Amniotic epithelial cell (primary cell): ENCODE measurements around the gene KCTD21.

ENCODE experiments used
- DNase-seq: peaks from one replicate; pipeline ENCODE4 v3.0.0-alpha.2; 2010; ENCODE audit warnings: low read depth

The KCTD21 gene

DNA sequence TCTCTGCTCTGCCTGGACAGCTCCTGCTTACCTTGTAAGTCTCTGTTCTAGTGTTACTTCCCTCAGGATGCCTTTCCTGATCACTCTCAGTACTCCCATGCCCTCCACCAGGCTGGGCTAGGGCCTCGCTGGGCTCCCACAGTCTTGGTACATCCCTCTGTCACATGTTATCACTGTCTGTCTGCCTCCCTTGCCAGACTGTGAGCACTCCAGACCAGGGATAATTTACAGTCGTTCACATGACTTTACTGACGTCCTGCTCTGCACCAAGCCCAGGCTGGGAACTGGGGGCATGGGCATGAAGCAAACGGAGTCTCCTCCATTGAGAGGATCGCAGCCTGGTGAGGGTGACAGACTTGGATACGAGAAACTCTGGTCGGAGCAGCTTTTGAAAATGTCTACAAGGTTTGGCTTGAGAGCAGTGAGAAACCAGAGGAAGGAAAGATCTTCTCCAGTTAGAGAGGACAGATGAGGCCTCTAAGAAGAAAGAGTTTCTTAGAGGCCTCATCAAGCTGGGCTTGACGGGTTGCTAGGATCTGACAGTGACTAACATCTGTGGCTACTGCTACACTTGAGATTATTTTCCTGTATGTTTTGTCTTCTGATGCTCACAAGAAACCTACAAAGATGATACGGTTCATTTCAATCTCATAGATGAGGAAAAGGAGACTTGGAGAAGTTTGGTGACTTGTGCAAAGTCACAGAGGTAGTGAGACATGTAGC, 12.8 kb upstream of the KCTD21 start:
- DNase-seq, result no peak

DNA sequence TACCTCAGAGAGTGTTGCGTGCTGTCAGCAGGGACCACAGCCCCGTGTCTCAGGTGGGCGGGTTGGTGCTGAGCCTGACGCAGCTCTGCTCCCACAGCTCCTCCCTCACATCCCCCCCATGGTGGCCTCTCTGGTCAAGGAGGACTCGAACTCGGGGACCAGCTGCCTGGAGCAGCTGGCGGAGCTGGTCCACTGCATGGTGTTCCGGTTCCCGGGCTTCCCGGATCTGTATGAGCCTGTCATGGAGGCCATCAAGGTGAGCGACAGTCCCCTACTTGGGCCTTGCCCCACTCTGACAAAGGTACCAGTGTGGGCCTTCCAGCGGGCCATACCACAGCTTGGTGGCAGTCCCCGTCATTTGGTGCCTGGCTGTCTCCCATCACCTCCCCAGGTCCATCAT, 12.1 kb upstream of the KCTD21 start:
- DNase-seq, result no peak

DNA sequence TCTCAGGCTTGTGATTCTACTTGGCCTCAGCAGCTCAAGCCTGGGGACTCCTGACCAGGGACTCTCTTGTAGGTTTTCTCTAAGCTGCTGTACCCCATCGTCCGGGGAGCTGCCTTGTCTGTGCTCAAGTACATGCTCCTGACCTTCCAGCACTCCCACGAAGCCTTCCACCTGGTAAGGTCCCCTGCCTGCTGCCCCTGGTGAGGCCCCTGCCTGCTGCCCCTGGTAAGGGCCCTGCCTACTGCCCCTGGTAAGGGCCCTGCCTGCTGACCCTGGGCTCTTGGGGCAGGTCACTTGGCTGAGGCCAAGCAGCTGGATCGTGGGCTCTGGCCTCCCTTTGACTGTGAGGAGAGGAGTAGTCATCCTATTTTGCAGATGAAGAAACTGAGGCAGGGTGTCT, 11.6 kb upstream of the KCTD21 start:
- no peak for DNase-seq

DNA sequence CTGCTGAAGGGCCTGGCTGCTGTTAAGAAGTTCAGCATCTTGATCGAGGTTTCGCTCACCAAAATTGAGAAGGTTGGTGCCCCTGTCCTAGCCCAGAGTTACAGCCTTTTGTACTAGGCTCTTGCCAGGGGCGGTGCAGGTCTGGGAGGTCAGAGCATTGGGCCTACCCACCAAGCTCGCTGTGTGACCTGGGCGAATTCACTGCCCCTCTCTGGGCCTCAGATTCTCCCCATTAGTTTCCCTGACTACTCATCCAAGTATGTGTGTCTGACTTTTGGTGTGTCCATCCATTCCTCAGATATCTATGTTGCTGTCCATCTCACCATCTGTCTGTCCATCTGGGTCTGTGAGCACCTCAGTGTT, 11.2 kb upstream of the KCTD21 start:
- DNase-seq, result no peak

DNA sequence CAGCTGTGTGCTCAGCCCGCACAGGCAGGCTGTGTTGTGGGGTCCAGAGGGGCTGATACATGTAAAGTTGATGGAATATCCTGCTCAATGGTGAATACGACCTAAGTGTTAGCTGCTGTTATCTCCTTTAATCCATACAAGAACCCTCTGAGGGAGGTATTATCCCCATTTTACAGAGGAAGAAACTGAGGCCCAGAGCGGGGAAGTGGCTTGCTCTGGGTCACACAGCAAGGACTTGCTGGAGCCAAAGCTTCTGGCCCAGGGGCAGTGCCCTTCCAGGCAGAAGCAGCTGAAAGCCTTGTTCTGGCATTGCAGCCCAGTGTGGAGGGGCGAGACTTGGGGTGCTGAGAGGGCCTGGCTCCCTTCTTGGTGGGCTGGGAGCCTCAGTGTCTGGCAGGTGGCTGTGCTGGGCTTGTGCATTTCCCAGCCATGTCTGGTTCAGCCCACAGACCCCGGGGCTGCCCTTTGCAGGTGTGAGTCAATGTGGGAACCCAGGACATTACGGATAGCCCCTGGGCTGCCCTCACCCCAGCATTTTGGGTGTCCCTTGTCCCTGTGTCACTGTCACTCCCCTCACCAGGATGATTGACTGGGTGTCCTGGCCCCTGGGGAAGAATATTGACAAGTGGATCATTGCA, 10.7 kb upstream of the KCTD21 start:
- no peak for DNase-seq

DNA sequence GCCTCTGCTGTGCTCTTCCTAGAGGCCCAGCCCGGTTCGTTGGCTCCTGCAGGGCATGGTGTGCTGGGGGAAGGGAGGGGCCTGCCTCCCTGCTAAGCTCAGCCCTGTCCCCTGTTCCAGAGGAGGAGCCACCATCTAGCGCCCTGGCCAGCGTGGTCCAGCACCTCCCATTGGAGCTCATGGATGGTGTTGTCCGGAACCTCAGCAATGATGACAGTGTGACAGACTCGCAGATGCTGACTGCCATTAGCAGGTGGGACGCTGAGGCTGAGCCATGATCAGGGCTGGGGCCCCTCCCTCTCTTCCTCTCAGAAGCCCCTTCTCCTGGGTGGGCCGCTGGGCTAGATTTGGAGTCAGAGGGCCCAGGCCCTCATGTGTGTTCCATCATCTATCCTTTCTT, 9.4 kb upstream of the KCTD21 start:
- DNase-seq, result no peak

DNA sequence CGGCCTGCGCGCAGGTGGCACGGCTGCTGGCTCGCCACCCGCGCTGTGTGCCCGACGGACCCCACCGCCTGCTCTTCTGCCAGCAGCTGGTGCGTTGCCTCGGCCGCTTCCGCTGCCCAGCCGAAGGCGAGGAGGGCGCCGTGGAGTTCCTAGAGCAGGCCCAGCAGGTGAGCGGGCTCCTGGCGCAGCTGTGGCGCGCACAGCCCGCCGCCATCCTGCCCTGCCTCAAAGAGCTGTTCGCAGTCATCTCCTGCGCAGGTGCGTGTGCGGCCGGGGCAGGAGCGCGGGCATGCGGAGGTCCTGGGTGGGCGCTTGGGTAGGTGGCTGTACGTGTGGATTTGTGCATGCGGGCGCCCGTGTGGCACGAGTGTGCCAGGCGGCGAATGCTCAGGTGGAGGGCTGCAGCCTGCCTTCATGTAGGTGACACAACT, 8.2 kb upstream of the KCTD21 start:
- DNase-seq, result no peak

DNA sequence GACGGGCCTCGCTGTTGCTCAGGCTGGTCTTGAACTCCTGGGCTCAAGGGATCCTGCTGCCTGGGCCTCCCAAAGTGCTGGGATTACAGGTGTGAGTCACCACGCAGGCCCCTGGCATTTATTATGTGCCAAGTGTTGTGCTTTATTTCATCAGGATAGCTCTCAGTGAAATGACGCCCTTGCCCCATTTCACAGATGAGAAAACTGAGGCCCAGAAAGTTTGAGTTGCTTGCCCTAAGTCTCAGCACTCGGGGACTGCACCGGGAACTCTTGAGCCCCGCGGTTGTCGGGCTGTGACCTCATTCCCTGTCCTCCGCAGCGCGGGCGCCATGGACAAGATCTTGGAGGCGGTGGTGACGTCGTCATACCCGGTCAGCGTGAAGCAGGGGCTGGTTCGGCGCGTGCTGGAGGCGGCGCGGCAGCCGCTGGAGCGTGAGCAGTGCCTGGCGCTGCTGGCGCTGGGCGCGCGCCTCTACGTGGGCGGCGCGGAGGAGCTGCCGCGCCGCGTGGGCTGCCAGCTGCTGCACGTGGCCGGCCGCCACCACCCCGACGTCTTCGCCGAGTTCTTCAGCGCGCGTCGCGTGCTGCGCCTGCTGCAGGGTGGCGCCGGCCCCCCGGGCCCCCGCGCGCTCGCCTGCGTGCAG, 7.6 kb upstream of the KCTD21 start:
- peak; percentile 42 for DNase-seq

DNA sequence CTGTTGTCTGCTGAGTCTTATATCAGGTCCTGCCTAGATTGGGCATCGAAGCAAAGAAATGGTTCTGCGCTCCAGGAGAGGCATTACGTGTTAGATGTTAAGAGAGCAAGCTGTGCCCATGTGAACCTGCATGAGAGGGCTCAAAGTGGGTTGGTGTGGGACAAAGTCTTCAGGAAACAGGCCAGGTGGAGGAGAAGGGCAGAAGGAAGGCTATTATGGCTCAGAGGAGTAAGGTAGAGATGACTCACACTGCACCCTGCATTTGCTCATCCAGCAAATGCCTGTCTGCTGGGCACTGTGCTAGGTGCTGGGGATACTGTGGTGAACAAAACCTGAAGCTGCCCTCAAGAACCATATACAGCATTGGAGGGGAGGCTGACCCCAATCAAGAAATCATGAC, 6.1 kb upstream of the KCTD21 start:
- no peak for DNase-seq

DNA sequence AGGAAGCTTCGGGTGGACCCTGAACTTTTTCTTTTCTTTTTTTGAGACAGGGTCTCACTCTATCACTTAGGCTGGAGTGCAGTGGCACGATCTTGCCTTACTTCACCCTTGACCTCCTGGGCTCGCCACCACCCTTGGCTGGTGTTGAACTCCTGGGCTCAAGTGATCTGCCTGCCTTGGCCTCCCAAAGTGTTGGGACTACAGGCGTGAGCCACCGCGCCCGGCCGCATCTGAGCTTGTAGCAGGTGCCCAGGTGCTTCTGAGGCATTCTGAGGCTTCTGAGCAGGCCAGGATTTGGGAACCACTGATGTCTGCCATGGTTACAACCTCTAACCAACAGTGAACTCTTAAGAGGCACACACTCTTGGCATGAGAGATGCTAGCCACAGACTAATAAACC, 5.4 kb upstream of the KCTD21 start:
- DNase-seq, result no peak

DNA sequence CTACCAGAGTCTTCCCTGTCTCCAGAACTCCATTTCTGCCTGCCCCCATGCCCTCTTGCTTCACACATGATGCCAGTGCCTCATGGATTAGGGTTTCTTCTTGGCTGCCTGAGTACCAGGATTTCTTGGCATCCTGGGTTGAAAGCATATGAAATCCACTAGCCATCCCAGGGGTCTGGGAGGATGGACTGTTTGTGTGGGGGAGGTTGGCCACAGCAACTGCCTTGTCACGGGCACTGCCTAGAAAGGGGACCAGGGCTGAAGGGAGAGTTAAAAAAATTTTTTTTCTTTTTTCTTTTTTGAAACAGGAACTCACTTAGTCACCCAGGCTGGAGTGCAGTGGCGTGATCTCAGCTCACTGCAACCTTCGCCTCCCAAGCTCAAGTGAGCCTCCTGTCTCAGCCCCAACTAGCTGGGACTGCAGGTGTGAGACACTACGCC, 4.5 kb upstream of the KCTD21 start:
- no peak for DNase-seq

DNA sequence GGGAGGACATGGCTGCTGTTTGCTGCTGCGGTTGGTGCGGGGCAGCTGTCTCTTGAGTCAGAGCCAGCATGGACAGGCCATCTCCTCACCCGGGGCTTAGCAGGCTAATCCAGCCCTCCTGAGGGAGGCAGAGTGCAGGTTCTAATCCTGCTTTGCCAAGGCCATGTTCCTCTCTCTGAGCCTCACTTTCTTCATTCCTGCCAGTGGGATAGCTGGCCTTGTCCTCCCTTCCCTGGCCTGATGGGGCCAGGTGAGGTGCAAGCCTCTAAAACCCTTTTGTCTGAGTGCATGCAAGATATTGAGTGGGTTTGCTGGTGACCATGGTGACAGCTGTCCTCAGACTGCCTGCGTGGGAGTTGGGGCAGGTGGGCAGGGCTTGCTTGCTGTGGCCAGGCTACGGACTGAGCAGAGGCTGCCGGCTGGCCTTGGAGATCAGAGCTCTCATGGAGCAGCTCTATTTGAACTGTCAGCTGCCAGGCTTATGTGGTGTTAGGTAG, 3.8 kb upstream of the KCTD21 start:
- no peak for DNase-seq

DNA sequence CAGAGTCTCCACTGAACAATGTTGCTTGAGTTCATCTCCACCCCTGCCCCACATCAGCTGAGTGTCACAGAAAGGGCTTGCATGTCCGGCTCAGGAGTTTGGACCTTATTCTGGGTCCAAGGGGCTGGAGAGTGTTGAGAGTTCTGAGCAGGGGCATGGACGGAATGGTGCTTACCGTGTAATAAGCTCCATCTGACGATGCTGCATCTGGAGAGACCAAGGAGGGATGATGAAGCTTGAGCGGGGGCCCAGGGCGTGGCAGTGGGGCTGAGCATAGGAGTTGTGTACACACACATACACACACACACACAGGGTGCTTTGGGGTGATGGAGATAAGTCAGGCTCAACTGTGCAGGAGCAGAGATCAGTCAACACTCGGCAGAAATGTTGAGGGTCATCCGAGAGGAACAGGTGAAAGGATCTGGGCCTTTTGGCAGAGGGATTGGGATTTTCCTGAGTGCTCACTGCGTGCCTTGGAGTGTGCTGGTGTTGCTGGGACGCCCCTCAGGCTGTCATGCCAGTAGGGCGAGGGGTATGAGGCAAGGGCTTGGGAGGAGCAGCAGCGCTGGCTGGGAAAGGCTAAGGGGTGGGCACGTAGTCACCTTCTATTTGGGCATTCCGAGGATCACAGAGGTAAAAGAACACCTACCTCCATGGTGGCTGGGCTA, 2.6 kb upstream of the KCTD21 start:
- no peak for DNase-seq

DNA sequence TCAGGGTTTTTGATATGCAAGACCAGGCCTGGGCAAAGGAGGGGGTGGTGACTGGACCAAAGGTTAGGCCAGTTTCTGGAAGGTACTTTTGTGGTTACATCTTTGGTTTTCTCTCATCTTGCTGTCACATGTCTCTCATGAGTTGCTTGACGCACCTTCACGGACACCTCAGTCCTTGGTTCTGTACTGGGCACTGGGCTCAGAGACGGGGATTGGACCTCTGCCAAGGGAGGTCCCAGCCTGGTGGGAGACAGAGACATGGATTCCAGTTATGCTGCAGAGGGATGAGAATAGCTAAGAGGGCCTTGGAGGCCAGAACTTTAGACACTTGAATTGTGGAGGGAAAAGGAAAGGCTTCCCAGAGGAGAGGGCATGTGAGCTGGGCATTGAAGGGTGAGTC, 1.9 kb upstream of the KCTD21 start:
- no peak for DNase-seq

DNA sequence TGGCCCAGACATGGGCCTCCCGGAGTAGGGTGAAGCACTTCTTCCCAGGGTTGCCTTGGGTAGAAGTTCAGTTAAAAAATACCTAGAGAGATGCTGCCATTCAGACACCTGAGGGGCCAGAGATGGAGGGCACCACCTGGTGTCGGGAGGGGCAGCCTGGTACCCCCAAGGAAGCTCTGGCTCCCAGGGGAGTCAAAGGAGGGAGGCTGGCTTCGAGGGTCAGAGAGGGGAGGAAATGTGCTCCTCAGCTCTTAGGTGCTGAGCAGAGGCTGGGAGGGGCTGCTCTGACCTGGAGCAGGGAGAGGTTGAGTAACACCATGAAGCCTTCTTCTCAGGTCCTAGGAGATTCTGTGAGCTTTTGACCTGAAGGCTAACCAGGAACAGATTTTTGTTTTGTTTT, 1.4 kb upstream of the KCTD21 start:
- DNase-seq, result no peak

DNA sequence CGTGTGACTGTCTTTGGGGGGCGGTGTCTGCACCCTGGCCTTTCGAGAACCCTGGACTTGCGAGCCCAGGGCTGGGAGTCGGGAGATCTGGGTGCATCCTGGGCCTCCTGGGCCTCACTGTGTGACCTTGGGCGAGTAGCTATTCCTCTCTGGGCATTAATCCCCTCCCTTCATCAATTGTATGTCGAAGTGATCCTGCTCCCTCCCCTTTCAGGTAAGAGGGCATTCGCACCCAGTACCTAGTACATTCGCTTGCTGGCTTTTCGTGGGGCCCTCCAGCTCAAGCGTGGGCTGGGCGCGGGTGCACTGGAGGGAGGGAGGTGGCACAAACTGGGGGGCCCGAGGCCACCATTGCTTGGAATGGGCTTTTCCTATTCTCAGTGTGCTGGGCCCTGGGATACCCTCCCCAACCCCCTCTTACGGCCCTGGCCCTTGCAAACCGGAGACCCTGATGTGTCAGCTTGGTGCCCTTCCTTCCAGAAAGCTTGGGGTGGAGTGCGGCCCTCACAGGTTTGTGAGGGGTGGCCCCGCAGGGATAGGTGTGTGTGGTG, 823 bp upstream of the KCTD21 start:
- no peak for DNase-seq

DNA sequence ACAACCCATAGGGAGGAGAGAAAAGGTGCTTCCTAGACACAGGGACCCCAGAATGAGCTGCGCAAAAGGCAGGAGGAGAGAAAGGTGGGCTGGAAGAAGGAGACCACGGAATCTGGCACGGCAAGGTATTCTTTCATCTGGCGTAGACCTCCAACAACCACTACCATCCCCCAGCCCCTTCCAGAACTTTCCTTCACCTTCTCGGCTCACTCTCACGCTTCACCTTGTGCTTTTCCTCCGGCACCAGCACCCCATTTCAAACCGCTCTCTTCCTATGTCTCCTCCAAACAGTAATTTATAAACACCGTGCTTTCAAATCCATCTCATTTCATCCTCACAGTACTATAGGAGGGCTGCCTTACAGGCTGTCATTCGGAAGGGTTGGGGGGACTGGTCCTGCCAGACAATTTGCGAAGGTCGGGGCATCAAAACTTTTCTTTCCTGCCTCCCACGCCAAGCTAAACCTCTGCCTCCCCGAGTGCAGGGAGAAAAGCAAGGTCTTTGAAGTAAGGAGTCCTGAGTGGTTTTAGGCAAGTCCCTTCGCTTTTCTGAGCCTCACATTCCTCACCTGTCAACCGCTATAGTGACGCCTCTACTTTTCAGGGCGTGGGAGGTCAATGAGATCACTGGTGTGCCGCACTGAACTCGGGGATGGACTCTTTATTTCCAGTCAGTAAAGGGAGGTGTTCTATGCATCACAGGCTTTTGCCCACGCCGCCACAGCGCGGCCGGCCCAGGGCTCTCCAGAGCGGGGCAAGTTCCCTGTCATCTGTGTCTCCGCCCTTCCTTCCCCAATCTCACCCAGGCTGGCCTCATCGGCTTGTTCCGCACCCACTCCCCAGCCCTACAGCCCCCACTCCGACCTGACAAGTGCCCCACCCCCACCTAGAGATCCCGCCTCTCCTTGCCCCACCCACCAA, 800 bp downstream of the KCTD21 start:
- DNase-seq, result peak; percentile 47

DNA sequence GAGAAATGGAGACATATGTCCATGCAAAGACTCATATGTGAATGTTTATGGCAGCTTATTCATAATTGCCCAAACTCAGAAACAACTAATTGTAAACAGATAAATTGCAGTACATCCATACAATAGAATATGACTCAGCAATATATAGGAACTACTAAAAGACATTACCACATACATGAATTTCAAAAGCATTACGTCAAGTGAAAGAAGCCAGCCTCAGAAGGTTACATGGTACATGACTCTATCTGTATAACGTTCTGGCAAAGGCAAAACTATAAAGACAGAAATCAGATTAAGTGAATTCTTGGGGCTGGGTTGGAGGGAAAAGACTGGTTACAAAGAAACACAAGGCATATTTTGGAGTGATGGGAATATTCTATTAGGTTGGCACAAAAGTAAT, 7.2 kb downstream of the KCTD21 start:
- peak; percentile 70 for DNase-seq

DNA sequence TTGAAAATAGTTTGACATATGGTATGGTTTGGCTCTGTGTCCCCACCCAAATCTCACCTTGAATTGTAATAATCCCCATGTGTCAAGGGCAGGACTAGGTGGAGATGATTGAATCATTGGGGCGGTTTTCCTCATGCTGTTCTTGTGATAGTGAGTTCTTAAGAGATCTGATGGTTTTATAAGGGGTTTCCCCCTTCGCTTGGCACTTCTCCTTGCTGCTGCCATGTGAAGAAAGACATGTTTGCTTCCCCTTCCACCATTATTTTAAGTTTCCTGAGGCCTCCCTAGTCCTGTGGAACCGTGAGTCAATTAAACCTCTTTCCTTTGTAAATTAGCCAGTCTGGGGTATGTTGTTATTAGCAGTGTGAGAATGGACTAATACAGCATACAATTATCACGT, 7.7 kb downstream of the KCTD21 start:
- DNase-seq, result no peak

DNA sequence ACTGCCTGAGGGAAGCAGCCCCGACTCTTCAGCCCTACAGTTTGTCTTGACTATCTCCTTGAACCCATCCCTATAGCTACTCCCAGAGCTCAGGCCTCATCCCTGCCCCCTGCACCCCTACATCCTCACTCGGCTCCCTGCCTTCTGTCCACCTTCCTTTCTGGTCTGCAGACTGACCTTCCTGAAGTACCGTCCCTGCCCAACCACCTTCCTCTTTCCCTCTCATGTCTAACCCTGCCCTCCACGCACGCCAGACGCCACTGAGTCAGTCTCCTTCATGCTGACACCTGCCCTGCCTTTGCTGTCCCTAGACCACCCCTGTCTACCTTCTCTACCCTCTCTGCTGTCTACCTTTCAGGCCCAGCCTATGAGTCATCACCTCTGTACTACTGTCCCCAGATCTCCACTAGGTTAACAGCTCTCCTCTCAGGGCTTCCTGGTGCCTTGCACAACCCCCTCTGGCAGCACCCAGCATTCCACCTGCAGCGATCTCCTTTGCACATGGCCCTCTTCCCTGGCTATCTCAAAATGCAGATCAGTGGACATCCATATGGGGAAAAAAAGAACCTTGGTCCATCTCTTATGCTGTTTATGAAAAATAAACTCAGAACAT, 8.9 kb downstream of the KCTD21 start:
- no peak for DNase-seq

DNA sequence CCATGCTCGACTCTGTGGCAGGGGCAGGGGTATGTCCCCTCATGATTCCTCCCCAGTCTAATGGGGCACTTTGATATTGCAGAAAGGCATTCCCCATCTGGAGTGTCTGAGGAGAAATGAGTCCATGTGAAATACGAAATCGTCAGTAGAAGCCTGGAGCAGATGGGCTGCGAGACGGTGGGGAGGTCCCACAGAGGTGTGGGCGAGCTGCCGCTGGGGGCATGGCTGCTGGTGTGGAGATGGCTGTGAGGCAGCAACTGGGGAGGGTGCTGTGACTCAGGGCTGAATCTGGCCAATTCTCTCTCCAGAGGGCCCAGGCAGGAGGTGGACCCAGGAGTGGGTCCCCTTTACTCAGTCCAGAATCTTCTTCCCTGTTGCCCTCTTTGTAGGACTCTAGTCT, 11.2 kb downstream of the KCTD21 start:
- no peak for DNase-seq
